Stimulated activated CD8-positive, alpha-beta memory T cell treated with anti-CD3 and anti-CD28 coated beads, Interleukin-12 subunit alpha, Interleukin-12 subunit beta, amount 100 ng/mL, for 1 hour (primary cell): Measurements from ENCODE around the gene OSCP1.
A peak's percentile ranks its signal among the peaks of the same experiment; 100 is the strongest.

Experiments
- DNase-seq: peaks from one replicate; pipeline ENCODE4 v3.0.0-alpha.2; 2020; ENCODE audit warnings: low read depth

The OSCP1 gene

DNA sequence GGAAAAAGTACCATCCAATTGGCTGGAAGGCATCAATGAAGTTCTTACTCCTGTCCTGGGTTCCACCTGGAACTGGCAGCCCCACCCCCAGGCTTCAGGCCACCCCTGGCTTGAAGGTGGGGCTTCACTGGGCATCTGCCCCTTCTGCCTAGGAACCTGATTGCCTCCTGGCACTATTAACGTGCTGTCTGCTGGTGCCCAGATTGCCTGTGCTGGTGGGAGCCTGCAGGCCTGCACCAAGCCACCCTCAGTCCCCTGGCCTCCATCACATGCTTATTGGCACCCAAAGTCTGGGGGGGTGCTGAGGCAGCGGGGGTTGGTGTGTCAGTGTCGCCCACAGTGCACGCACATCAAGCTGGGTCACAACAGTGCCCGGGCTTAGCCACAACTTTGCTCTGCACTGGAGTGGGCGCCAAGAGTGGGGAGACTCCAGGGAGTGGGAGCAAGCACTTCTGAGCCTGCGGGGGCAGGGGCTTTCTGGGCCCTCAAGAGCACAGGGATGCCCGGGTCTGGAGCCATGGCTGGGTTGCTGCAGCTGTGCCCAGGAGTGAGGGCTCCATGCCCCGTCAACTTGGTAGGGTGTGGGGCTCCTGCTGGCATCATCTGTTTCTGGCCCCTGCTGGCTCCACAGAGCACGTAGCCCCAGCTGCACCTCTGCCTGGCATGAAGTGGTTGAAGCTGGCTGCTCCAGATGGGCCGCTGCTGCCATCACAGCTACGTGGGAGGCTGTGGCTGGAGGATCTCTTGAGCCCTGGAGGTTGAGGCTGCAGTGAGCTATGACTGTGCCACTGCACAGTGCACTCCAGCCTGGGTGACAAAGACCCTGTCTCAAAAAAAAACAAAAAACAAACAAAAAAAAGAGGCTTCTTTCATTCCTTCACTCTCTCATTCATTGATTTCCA, 48.4 kb downstream of the OSCP1 start:
- no peak for DNase-seq

DNA sequence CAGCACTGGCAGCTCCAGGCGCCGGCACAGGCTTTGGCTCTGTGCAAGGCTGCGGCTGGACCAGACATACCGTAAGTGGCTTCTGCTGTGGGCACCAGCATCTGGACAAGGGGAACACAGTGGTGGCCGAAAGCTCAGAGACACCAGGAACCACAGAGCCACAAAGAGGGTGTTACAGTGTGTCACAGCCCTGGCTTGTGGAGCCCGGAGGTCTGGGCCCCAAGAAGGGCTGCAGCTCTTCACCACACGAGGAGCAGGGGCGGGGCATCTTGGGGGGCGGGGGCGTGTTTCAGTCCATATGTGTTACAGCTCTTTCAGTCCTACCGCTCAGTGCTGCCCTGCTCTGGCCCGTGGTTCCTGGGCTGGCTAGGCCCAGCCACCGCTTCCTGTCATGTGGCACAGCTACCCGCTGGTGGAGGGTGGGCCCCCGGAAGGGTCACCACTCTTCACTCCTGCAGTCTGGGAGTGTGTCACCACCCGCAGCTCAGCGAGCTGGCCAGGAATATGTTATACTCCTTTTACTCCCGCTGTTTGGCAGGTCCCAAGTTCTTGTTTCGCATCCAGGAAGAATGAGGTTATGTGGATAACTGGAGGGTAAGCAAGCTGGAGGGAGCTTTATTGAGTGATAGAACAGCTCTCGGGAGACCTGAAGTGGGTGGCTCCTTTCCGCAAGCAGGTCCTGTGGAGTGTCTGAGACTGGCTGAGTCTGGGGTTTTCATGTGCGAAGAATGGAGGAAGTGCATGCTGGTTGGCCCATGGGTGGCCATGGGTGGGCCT, 49.2 kb downstream of the OSCP1 start:
- peak; percentile 32 for DNase-seq

DNA sequence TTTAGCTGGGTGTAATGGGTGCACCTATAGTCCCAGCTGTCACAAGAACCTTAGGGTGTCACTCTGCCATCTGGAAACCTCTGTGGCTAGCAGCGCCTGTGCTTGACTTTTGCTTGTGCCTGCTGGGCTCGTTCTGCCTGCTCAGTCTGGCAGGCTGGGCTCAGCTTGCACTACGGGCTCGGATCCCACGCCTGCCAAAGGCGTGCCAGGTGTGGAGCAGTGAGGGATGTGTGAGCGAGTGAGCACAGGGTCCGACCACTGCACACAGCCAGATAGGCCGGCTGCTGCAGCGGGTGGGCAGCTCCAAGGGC, 49.8 kb downstream of the OSCP1 start:
- DNase-seq, result no peak

DNA sequence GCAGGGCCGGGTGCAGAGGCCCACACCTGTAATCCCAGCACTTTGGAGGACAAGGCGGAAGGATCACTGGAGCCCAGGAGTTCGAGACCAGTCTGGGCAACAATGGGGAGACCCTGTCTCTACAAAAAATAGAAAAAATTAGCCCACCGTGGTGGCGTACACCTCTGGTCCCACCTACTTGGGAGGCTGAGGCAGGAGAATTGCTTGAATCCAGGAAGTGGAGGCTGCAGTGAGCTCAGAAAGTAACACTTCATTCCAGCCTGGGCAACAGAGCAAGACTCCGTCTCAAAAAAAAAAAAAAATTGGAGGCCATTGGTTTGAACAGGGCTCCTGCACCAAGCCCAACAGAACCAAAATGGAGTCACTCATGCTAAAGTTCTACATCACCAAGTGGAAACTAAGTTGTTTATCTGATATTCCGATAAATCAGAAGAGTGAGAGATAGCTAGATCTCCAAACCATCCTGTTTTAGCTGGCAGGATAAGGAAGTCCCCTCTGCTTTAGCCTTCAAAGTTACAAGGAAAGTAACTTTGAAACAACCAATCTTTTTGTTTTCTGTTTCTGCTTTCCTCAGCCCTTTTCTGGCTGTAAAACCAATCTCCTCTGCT, 51.8 kb downstream of the OSCP1 start:
- DNase-seq, result no peak

DNA sequence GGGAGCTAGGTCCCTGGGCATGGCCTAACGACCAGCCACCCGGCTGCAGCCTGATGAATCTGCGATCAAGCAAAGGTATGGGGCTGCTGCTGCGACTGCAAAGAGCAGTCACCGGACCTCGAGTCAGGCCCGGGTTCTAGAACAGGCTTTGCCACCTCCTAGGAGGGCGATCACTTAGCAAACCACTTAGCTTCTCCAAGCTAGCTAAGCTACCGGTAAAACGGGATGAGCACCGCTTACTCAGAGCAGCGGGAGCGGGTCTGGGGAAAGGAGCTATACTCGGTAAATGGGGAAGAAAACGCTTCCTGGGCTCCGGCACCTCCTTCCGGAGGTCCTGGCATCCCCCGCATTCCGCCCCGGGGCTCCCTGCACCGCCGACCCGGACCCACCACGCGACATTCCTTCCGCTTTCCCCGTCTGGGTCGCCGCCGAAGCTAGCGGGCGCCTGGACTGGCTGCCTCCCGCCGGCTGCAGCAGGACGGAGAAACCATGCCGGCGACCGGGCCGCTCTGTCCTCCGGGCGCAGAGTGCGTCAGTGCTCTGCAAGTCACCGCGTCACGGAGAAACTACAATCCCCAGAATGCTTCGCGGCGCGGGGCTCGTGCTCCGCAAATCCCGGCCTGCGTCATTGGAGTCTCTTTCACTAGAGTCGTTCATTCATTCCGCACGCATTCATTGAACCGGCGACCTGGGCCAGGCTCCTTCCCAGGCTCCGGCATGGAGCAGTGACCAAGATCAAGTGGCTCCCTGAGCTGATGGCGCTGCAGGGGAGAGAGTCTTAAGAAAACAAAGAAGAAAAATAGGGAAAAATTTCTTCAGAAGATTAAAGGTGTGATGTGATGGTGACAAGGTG, 52.6 kb downstream of the OSCP1 start, which contains the start of gene LSM10:
TSS of gene LSM10 (minus strand) at position 531 of the 853 bp plus-strand sequence. CDS start 3,779 bp downstream, outside the sequence.
- peak; percentile 82 for DNase-seq

DNA sequence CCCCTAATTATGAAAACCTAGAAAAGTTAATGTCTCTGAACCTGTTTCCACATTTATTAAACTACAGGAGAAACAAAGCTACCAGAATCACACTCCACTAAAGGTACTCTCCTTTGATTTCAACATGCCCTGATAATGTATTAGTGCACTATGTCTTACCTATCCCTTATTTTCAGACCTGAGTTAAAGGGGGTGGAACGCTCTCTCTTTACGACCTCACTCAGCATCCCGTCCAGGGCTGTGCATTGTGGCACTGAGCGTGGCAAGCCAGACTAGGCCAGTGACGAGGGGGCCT, 53.2 kb downstream of the OSCP1 start:
- DNase-seq, result no peak

DNA sequence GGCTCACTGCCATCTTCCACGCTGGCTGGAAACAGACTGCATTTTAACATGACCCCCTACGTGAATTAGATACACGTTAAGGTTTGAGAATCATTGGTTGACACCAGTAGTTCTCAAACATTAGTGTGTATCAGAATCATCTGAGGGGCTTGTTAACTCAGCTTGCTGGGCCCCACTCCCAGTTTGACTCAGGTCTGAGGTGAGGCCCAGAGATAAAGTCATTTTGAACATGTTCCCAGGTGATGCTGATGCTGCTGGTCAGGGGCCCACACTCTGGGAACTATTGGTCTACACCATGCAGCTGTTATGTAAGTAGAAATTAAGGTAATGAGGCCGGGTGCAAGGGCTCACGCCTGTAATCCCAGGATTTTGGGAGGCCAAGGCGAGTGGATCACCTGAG, 53.9 kb downstream of the OSCP1 start:
- DNase-seq, result no peak

DNA sequence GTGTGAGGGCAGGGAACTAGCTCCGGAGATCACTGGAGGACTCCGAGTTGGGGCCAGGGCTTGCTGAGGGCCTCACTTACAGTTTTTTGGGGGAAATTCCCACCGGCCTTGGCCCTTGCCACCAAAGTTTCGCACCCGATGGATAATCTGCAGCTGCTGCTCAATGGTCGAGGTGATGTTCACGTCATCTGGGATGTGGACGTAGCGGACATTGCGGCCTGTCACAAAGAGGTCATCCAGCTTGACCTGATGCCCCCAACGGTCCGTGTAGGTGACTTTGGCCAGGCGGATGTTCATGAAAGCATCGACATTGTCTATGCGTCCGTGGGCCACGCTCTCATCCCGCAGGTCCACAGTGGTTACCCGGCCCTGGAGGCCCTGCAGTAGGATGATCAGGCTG, 56.6 kb downstream of the OSCP1 start:
- DNase-seq, result no peak

DNA sequence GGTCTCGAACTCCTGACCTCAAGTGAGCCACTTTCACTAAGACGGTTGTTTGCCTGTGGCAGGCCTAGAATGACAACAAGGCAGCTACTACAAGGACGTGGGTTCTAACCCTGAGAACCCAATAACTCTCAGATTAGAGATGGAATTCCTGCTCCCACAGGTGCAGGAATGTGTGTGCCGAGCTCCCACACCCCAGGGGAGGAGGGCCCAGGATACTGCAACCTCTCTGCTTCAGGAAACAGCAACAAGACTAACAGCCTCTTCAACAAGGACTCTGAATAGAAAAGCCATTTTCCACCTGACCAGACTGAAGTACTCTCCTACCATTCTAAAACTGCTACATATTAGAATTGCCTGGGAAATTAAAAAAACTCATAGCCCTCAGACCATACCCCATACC, 57.4 kb downstream of the OSCP1 start:
- DNase-seq, result no peak

DNA sequence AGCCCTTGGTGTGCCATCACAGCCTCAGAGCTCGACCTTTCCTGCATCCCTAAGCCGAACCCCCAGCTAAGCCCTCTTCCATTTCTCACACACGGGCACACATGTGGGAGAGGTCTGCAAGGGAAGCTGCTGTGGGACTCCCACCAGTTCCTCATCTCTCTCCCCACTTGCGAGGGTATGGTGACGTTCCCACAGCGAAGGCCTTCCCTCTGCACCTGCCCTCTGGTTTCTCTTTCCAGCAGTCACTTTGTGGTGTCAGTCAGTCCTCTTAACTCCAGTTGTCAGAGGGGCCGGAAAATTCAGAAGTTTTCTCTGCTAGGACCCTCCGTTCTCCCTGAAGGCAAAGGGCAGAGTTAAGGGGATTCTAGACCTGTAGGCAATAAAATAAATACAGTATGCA, 59.0 kb downstream of the OSCP1 start:
- no peak for DNase-seq

DNA sequence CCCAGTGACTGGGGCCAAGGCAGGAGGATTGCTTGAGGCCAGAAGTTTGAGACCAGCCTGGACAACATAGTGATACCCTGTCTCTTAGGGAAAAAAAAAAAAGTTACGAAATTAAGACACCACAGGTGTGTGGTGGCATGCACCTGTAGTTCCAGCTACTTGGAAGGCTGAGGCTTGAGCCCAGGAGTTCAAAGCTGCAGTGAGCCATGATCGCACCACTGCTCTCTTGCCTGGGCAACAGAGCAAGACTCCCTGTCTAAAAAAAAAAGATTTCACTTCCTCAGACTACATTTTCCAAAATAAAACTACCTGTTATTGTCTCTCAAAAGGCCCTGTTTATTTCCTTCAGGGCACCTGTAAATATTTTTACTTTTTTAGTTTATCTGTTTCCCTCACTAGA, 59.8 kb downstream of the OSCP1 start:
- DNase-seq, result no peak

DNA sequence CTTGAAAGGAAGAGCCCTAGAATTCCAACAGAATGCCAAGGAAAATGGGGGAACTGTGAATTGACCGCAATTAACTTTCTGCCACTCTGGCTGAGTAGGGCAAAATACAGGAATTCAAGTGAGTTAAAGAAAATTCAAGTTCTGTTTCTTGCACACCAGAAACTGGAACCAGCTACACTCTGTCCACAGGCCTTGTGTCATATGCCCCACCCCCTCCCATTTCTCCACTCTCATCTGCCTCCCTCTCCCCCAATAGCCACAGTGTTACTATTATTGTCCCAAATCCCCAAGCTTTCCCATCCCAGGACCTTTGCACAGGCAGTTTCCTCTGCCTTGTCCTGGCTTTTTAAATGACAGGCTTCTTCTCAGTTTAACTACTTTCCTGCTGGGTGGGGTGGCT, 60.3 kb downstream of the OSCP1 start:
- no peak for DNase-seq

DNA sequence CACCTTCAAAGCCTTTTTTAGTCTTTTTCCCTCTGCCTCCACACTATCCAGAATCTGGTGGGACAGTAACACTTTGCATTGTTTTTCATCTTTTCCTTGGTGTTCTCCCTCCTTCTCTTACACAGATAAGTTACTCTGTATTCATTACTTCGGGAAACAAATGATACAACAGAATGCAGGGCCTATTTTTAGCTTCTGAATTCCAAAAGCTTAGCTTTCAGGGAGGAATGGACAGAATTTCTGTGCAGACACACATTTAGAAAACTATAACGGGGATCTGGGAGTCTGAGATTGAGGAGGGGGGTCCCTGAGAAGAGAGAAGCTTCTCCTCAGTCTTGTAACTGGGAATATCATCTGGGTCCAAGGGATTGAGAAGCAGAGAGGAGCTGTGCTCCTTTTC, 61.0 kb downstream of the OSCP1 start:
- DNase-seq, result no peak

DNA sequence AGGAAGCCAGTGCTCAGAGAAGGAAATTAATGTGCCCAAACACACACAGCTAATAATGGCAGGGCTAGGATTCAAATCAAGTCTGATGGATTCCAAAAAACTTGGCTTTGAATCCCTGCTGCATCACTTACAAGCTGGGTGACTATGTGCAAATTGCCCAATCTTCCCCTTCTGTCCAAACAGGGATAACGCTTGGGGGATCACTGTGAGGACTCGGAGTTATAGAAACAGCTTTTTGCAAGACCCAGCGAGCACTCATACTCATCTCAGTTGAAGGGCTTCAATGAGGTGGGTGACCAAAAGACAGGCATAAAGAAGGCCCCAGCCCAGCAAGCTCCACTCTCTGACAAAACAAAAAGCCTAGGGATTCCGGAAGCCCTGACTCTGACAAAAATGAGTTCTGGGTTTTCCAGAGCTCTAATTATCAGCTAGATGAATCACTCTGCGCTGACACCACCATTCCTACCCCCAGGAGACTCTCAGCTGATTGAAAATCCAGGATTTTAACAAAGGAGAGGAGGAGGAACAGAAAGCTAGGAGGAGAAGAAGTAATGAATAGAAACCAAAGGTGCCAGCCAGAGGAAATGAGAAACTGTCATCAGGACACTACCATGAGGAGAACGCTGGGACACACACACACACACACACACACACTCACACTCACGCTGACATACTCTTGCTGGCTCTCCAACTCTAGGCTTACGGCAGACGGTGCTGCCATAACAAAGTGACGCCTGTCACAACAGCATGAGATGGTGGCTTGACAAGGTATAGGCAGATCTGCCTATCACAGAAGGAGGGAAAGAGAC, 62.9 kb downstream of the OSCP1 start:
- DNase-seq, result no peak

DNA sequence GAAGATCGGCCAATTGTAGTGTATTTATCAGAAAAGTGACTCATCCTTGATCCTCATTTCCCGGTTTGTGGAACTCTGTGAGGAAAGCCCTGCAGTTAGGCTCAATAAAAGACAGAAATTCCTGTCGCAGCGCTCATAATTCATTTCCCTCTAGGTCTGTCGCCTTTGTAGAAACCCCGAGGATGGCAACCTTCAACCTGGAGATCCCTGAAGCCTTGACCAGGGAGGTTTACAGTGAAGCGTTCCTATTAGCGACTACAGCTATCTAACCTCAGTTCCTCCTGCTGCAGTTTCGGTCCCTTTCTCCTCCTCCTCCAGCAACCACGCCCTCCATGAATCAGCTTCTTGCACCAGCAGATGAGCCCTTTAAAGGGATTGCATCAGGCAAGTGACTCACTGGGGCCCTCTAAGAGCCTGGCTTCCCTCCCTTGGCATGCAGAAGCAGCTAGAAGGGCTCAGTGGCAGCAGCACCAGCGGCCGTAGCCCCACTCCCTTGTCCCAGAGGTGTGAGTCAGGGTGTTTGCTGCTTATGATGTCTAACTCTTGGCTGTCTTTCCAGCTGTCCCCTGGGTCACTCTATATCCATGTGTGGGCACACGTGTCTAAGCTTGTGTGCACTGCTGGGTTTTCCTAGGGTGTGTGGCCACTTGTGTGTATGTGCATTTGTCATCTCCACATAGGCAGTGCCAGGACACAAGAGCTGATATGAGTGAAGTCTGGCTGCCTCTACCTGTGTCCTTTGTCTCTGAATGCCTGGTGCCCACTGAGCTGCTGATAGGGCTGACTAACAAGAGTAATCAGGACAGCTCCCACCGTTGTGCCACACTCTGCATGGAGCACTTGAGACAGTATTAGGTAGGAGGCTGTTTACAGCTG, 63.7 kb downstream of the OSCP1 start:
- DNase-seq, result peak; percentile 80

DNA sequence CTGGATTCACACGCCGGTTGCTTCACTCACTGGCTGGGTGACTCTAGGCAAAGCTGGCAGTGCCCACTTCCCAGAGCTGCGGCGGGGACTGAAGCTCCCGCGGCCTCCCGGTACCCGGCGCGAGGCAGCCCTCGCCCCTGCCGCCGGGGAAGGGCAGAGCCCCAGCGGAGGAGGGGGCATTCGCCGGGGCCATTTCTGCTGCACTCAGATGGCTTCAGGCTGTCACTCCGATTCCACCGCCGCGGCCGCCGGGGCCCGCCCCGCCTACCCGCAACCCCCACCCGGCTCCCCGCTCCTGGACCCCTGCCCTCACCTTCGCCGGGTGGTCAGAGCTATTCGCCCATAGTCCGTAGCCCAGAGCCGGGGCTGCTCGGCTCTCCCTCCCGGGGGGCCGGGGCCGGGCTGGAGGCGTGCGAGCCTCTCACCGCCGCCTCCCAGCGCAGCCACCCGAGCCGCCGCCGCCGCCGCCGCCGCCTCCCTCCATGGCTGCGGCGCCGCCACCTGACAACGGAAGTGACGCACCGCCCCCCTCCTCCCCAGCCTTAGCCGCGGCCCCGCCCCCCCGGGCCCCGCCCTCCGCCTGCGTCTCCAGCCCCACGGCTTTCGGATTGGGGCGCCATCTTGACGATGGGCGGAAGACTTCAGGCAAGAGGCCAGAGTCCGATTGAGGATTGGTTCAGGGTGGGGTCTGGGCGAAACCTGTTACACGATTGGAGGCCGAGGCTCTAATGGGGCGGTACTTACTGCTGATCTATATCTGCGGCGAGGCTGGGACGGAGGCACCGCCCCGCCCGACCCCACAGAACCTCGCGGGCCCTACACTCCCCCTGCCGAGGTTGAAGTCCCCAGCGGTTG, 64.6 kb downstream of the OSCP1 start, which contains the start of gene STK40:
TSS of gene STK40 (minus strand) at position 515 of the 855 bp plus-strand sequence. CDS start 24,592 bp downstream, outside the sequence.
- DNase-seq, result peak; percentile 97

DNA sequence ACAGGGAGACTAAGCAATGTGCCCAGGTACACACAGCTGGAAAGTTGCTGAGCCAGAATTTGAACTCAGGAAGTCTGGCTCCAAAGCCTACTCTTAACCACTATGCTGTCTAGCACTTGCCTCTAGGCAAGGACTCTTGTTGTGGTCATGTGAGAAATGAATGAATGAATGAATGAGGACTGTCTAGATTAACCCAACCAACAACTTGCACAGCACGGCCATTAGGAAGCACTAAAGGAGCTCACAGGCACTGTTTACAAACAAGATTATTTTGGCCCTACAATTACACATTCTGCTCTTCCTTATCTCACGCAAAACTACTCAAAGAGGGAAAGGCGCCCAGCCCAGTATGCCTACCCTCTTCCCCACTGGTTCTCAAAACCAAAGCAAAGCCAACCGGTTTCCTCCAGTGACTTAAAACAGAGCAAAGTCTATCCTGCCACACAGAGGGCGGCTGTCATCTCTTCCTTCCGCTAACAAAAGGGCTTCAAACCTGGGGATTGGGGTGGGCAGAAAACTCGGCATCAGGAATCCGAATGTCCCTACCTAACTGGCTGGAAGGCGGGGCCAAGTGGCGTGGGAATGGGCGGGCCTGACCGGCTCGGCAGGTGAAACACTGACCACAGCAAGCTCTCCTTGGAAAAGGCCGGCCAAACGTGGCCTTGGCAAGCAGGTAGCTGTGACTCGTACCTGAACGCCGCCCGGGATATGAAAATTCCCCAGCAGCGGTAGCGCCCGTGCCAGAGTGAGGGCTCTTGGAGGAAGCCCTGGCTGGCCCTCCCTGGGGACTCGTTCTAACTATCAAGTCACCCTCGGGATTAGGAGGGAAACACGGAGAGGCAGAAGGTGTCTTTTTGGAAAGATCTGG, 65.5 kb downstream of the OSCP1 start:
- DNase-seq, result no peak

DNA sequence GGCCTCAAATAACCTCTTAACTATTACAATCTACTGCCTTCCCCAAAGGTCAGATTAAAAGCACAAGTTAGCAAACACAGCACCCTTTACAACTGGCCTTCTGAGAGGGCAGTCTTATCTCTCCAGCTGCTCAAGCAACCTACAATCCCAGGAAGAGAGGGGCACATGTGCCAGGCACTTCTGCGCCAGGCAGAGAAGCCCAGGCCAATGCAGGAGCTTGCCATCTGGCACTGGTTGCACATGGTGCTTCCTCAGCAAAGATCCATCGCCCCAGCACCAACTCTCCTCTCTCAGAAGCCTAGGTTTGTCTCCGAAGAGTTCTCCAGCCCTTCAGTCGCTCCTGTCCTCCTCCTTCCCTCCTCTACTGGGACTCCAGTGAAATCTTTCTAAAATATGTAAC, 67.0 kb downstream of the OSCP1 start:
- no peak for DNase-seq
